GM21576 (cell line): Measurements from ENCODE around the gene CTDSPL.

Experiments
- ATAC-seq: cut with Tn5 transposase; IDR thresholded peaks from one replicate; pipeline ENCODE4 v1.9.1; 2021; ENCODE audit warnings: mild to moderate bottlenecking, moderate library complexity; ENCODE audit not compliant: unreplicated experiment

Gene CTDSPL

DNA sequence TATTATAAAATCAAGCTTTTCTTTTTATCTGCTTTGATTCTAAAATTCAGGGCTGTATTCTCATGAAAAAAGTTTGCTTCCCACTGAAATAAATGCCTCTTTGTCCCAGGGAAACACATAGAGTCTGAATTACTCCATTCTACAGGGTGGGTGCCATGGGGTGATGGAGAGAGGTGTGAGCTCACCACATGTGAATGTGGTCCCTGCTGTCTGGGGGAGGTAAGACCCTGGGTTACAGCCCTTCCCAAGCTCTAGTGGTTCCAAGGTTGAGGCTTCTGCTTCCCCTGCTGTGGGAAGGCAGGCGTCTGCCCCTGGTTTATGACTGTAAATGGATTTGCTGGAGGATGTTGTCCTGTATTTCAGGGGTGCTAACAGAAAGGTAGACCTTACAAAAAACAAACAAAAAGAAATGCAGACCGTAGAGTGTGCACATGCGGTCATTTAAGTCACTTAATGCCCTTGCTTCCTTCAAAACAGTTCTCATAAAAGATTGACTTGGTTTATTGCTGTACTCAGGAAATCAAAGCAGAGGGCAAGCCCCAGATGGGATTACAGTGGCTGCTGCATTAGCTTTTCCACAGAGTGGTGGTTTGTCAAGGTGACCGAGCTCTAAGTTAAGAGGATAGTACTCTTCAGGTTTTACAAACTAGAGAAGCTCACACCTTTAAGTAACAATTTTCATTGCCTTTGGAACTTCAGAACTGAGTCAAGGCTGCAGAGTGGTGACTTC lies 49.2 kb downstream of the CTDSPL start:
- no peak for ATAC-seq

DNA sequence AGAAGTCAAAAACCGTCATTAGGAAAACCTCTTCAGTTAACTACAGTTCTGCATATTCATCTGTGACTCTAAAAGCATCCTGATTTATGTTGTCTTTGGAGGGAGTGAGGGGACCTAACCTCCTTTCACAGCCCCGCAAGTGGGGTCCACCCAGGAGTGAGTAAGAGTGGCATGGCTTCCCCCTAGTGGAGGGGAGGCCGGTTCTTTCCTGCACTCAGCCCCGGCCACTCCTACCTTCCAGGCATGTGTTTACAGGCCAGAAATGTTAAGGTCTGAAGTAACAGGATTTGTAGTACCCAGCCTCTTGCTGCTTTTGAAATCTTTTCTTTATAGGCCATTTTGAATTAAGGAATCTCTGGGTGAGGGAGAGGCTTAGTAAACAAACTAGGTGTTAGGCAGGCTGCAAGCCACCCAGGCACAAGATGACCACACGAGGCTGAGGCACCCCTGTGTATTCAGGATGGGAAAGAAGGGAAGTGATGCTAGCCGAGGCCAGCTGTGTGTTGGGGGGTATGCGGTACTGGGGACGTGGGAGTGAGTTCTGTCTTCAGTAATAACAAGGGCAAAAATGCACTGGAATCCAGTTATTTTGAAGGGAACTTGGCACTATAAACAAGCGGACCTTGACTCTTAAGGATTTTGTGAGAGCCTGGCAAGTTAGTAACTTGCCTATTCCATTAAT lies 50.5 kb downstream of the CTDSPL start:
- ATAC-seq, result no peak

DNA sequence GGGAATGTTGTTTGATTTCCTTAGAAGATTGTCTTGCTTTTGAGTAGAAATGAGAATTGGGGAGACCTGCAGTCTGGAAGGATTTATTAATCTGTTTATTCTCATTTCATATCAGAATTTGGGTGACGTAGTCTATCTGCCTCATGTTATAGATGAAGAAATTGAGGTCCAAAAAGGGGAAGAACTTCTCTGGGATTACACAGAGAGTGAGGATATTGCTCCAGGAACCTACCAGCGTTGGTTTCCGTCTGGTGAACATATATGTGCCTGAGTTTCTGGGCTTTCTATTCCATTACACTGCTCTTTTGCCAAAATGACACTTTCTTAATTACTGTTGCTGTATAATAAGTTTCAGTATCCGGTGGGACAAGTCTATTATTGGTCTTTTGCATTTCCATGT lies 51.8 kb downstream of the CTDSPL start:
- ATAC-seq, result no peak

GRCh38 chr3:37916685-37917084 lies 55.0 kb downstream of the CTDSPL start:
- ATAC-seq, result no peak

DNA sequence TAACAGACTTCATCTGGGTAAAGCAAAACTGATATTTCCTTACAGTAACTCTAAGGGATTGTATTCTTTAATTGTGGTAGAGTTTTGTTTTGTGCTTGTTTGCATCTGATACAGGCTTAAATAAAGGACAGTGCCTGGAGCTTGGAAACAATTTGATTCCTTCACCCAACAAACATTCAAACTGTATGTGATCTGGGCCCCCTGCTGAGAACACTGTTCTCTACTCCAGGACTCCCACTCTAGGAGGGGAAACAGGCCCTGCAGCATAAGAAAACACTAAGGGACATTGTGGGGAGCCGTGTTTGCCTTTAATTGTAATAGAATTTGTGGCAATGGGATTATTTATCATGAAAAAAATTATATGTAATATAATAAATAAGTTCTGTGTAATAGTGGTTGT lies 56.9 kb downstream of the CTDSPL start:
- no peak for ATAC-seq

GRCh38 chr3:37920156-37920699 lies 58.5 kb downstream of the CTDSPL start:
- ATAC-seq, result no peak

GRCh38 chr3:37921025-37921424 lies 59.3 kb downstream of the CTDSPL start:
- ATAC-seq, result no peak

DNA sequence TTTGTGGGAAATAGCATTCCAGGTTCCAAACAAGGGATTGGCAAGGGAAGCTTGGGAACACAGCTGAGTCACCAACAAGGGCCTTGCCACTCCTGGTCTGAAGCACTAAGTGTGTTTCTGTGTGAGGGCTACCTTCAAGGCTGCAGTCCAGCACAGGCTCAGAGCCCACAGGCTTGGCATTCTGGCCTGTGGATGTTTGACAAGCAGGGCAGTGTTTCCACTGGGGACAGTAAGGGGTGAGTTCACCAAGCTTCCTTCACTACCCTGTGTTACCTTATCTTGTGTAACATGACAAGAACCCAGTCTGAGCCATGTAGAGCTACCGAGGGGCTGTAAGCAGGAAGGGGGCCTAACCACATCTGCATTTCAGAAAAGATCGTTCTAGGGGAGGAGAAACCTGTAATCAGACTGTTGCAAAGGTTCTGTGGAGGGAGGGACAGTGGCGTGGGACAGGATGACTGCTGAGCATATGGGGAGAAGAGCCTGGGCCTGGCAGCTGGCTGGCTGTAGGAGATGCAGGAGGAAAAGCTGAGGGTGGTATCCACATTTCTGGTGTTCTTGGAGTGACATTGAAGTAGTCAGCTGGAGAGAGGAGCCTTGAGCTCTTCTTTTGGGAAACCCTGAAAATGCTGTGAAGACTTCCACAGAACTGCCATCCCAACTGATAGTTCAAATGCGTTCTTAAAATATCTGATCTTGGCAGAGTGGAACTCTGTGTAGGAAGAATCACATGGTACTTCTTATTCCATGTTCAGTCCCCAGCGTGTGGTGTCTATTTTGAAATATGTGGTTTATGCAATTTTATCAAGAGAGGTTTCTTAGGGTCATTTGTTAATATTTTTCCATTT lies 61.3 kb downstream of the CTDSPL start:
- ATAC-seq, result no peak

- no peak for ATAC-seq
These were observed 61.9 kb downstream of the CTDSPL start for GRCh38 chr3:37923569-37924040.

GRCh38 chr3:37924453-37924852 lies 62.8 kb downstream of the CTDSPL start:
- no peak for ATAC-seq

- ATAC-seq, result no peak
These were observed 63.5 kb downstream of the CTDSPL start for GRCh38 chr3:37925157-37925556.

DNA sequence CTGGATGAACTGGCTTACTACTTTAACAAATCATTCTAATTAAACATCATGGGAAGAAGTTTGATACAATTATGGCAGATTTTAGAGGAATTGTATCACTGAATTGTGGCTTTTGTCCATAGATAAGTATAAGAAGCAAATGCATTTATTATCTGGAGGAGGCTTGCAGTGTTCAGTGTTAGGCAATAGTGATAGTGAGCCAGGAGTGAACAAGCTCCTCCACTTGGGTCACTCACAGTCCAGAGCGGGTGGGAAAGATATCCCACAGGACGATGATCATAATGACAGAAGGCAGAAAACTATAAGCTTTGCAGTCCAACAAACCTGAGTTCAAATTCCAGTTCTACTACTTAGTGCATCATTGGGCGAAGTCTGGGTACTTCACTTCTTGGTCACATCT lies 64.9 kb downstream of the CTDSPL start:
- ATAC-seq, result no peak

DNA sequence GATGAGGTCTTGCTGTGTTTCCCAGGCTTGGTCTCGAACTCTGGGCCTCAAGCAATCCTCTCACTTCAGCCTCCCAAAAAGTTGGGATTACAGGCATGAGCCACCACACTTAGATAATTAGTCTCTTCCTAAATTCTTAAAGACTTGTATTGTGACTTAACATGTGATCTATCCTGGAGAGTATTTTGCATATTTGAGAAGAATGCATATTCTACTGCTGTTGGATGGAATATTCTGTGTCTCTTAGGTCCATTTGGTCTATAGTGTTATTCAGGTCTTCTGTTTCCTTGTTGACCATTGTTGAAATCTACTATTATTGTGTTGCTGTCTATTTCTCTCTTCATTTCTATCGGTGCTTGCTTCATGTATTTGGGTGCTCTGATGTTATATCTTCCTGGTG lies 68.8 kb downstream of the CTDSPL start:
- ATAC-seq, result no peak

- ATAC-seq, result no peak
These were observed 70.8 kb downstream of the CTDSPL start for GRCh38 chr3:37932505-37932904.

DNA sequence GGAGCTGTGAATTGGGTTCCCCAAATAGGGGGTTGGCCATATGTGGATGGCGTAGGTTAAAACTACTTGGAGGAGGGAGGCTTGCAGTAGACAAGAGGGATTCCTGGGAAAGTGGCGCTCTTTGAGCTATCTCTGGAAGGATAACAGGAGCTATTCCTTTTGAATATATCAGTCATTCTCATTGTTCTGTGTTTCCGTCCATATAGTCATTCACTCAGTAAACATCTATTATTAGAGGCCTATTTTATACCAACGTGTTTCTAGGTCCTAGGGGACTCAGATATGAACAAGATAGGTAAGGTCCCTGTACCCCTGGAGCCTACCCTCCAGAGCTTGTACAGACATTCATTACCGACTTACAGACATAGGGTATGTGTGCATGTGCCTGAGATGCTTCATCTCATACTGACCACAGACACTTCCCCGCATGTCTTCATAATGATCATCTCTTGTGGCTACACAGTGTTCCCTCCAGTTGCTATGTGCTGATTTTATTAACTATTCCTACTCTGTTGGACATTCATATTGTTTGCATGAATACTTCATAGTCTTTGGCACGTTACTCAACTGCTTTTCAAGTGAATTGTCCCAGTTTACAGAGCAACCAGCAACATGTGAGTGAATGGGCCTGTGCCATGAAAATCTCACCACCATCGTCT lies 73.1 kb downstream of the CTDSPL start:
- no peak for ATAC-seq

- ATAC-seq, result no peak
These were observed 73.6 kb downstream of the CTDSPL start for GRCh38 chr3:37935290-37935668.

- no peak for ATAC-seq
These were observed 74.3 kb downstream of the CTDSPL start for GRCh38 chr3:37935756-37936666.

GRCh38 chr3:37937156-37937555 lies 75.5 kb downstream of the CTDSPL start:
- no peak for ATAC-seq

DNA sequence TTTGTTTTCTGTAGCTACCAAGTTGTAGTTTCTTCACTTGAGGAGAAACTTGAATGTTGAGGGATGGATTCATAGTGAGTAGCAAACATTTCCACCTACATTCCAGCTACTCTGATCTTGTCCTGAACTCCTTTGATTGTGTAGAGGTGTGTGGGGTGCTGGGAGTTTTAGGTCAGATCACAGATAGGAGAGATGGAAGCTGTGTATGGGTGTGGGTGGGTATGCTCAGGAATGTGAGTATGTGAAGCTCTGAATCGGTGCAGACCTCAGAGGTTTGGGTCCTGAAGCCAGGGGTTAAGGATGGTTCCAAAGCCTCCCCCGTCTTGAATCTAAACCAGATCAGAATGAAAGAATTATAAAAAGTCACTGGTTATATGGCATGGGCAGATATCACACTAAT lies 76.3 kb downstream of the CTDSPL start:
- no peak for ATAC-seq
